NCI-H1105 (cell line): ENCODE measurements around the gene DHRSX.
"Not testable (repeated sequence)": the region's sequence is repeated elsewhere in the genome, so short reads cannot be mapped to it uniquely, and the experiment has no call there.

Experiments used
- DNase-seq: peaks from one replicate; lab custom pipeline; 2025; lab: John Stamatoyannopoulos, UW

DHRSX gene

GRCh38 chrX:2456091-2456490 lies 44.7 kb downstream of the DHRSX start:
- not testable (repeated sequence) for DNase-seq

DNA sequence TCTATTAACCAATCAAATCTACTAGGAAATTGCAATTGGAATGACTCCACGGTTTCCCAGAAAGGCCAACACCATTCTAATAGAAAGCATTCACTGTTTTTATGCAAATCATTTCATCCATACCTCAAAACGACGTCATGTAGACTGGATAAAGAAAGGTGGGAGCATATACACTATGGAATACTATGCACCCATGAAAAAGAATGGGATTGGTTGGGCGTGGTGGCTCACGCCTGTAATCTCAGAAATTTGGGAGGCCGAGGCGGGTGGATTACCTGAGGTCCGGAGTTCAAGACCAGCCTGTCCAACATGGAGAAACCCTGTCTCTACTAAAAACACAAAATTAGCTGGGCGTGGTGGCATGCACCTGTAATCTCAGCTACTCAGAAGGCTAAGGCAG lies 46.2 kb downstream of the DHRSX start:
- not testable (repeated sequence) for DNase-seq

DNA sequence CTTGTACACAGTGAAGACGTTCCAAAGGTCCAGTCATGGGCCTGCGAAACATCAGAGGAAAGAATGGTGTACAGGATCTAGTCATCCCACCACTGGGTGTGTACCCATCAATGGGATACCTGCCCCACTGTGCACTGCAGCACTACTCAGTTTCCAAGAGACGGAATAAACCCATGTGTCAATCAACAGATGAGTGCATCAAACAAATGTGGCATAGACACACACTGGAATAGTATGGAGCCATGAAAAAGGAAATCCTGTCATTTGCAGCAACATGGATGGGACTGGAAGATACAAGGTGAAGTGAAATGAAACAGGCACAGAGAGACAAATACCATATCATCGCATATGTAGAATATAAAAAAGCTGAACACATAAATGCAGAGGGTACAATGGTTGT lies 48.0 kb downstream of the DHRSX start:
- DNase-seq = no peak

GRCh38 chrX:2452317-2452784 lies 48.4 kb downstream of the DHRSX start:
- DNase-seq = no peak

GRCh38 chrX:2451501-2452316 lies 49.1 kb downstream of the DHRSX start:
- no peak for DNase-seq

- DNase-seq = no peak
Observed at GRCh38 chrX:2450681-2451080, 50.1 kb downstream of the DHRSX start.

- no peak for DNase-seq
Observed at GRCh38 chrX:2449135-2449886, 51.5 kb downstream of the DHRSX start.

- no peak for DNase-seq
Observed at GRCh38 chrX:2447484-2447883, 53.3 kb downstream of the DHRSX start.

DNA sequence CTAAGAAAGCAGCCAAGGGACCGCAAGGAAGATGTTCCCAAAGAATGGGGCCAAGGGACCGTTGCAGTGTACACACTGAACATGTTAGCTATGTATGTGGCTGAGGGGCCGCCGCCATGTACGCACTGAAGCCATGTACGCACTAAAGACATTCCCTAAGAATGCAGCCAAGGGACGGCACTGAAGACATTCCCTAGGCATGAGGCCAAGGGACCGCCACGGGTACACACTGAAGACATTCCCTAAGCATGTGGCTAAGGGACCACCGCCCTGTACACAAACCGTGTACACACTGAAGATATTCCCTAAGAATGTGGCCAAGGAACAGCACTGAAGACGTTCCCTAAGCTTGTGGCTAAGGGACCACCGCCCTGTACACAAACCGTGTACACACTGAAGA lies 54.0 kb downstream of the DHRSX start:
- DNase-seq = no peak

DNA sequence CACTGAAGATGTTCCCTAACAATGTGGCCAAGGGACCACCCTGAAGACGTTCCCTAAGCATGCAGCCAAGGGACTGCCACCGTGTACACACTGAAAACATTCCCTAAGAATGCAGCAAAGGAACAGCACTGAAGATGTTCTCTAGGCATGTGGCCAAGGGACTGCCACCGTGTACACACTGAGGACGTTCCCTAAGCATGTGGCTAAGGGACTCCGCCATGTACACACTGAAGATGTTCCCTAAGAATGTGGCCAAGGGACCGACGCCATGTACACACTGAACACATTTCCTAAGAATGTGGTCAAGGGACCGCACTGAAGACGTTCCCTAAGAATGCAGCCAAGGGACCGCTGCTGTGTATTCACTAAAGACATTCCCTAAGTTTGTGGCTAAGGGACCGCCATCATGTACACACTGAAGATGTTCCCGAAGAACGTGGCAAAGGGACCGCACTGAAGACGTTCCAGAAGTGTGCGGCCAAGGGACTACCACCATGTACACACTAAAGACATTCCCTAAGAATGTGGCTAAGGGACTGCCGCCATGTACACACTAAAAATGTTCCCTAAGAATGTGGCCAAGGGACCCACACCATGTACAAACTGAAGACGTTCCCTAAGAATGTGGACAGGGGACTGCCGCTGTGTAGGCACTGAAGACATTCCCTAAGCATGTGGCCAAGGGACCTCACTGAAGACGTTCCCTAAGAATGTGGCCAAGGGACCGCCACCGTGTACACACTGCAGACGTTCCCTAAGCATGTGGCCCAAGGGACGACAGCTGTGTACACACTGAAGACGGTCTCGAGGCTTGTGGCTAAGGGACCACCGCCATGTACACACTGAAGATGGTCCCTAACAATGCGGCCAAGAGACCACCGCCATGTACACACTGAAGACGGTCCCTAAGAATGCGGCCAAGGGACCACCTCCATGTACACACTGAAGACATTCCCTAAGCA lies 54.8 kb downstream of the DHRSX start:
- no peak for DNase-seq

DNA sequence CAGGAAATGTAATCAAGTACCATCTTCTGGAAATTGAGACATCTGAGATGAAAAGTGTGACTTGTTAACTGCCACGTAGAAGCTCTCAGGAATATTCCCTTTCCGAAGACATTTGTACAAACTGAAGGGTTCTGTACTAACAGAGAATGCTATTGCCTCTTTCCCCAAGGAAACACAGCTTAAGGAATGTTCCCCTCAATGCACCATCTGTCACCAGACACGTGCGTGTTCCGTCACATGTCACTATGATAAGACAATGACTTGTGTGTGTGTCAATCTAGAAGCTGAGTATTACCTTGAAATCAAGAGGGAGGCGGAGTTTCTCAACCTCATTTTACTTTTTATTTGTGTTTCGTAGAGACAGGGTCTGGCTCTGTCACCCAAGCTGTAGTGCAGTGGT lies 58.1 kb downstream of the DHRSX start:
- no peak for DNase-seq

DNA sequence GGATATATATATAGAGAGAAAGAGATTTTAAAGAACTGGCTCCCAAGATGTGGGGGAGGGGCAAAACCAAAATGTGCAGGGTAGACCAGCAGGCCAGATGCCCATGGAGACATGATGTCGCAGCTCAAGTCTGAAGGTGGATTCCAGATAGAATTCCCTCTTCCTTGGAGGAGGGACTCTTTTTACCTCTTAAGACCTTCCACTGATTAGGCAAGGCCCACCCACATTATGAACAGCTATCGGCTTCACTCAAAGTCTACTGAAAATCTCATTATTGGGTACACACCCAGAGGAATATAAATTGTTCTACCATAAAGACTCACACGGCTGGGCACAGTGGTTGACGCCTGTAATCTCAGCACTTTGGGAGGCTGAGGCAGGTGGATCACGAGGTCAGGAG lies 59.3 kb downstream of the DHRSX start:
- no peak for DNase-seq

DNA sequence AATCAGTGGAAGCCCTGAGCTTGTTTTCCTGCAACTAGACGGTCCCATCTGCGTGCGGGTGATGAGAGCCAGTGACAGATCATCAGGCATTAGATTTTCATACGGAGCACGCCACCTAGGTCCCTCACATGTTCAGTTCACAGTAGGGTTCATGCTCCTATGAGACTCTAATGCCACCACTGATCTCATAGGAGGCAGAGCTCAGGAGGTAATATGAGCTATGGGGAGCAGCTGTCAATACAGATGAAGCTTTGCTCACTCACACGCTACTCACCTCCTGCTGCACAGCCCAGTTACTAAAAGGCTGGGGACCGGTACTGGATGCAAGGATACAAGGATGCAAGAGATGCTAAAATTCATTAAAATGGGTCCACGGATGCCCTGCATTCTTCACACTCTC lies 61.2 kb downstream of the DHRSX start:
- no peak for DNase-seq

GRCh38 chrX:2435465-2435864 lies 65.3 kb downstream of the DHRSX start:
- no peak for DNase-seq

DNA sequence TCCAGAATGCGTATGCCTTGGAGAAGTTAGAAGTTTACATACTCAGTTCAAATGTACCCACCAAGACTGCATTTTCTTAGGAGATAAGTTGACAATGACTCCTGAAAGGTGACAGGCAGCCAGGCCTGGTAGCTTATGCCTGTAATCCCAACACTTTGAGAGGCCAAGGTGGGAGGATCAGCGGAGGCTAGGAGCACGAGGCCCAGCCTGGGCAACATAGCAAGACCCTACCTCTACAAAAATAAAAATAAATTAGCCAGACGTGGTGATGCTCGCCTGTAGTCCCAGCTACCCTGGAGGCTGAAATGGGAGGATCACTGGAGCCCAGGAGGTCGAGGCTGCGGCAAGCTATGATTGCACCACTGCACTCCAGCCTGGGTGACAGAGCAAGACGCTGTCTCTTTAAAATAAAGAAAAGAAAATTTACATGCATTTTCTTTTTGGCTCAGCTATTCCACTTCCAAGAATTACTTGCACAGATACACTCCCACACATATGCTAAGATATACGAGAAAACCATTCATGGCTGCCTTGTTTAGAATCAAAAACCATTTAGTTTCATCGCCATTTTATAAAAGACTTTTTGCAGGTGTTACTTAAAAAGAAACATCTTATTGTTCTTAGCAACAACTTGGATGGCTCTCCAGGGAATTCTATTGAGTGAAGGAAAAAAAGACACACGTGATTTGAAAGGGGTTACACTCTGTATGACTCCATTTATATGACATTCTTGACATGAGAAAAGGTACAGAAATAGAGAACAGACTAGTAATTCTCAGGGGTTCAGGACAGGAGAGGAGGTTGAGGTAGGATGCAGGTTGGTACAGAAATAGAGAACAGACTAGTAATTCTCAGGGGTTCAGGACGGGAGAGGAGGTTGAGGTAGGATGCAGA lies 66.3 kb downstream of the DHRSX start:
- no peak for DNase-seq

- no peak for DNase-seq
Observed at GRCh38 chrX:2432298-2432863, 68.4 kb downstream of the DHRSX start.

DNA sequence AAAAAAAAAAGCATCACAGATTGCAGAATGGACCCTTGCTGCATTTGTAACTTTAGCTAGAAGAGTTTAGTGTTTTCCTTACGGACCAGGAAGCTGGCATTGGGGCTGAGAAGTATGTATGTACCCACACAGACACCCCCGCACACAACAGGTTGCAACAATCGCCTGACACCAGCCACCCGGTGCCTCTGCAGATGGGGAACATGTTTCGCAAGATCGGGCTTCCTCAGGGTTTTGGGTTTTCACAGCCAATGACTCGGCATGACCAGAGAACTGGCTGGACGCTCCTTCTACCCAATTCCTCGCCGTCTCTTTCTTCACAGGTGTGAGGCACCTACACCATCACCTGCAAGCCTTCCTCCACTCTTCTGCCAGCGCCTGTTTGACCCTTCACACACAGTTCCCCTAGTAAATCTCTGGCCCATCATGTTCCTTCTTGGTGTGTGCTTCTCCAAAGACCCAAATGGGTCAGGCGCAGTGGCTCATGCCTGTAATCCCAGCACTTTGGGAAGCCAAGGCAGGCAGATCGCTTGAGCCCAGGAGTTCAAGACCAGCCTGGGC lies 70.4 kb downstream of the DHRSX start:
- DNase-seq = no peak

DNA sequence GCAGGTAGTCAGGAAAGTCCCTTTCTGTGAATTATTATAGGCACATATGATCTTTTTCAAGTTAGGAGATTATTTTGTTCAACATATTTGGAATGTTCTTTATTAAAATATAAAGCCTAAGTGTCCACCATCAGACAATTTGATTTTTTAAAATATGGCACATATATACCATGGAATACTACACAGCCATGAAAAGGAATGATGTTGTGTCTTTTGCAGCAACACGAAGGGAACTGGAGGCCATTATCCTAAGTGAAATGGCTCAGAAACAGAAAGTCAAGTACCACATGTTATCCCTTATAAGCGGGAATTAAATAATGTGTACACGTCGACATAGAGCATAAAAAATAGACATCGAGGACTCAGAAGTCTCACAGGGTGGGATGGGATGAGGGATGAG lies 73.0 kb downstream of the DHRSX start:
- no peak for DNase-seq

DNA sequence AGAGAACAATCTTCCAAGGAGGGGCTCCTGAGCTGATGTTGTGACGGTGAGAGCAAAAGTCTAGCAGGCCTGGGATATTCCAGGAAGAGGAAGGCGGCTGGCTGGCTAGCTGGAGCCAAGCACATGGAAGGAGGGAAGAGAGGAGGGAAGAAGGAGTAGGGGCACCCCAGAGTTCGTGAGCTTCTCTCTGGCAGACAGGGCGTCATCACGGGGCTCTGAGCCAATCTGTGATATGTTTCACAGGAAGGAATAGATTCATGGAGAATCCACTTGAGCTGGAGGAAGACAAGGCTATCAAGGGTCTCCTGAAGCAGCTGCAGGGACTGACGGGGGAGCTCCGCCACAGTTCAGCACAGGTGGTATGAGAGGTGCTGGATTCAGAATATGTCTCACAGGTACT lies 73.6 kb downstream of the DHRSX start:
- no peak for DNase-seq

GRCh38 chrX:2426289-2426882 lies 74.4 kb downstream of the DHRSX start:
- DNase-seq = no peak
